SK-N-SH (cell line): ENCODE results near the gene KLHL8. TPM values are rescaled to one million over a fixed set of nuclear protein-coding genes. Genes with fewer than 3 reads are reported as not detected.
A peak's percentile ranks its signal among the peaks of the same experiment; 100 is the strongest.

Experiments
- CTCF ChIA-PET: fragments of 300-600, 350-600 bp; formaldehyde crosslinking; extraction: SDS; loops from one replicate; lab custom pipeline; 2021; lab: Yijun Ruan, JAX
- POLR2A ChIA-PET: fragments of 350-600 bp; sonication (Branson Sonifier 250); formaldehyde crosslinking; extraction: SDS; loops from one replicate; lab custom pipeline; 2020; ENCODE audit warnings: antibody characterized with exemption, inconsistent platforms; lab: Yijun Ruan, JAX
- DNase-seq: peaks from one replicate; pipeline ENCODE4 v3.0.0; 2012
- H2AFZ ChIP-seq: fragments of 200-600 bp; sonication (generic); 2 replicates; pipeline ENCODE4 v1.8.1; 2016; ENCODE audit warnings: antibody characterized with exemption, mild to moderate bottlenecking, low read depth
- H3F3A ChIP-seq: fragments of 200-600 bp; sonication (generic); replicated peaks from 2 replicates; pipeline ENCODE3; 2016; ENCODE audit warnings: antibody characterized with exemption, mild to moderate bottlenecking; ENCODE audit not compliant: insufficient read depth
- H3K27ac ChIP-seq, 2 experiments: fragments of 200-500 bp in 1 of 2; fragments of 200-600 bp in 1 of 2; sonication (Bioruptor generic) in 1 of 2; sonication (generic), shearing (Covaris generic) in 1 of 2; 2 replicates each; pipeline versions ENCODE4 v1.5.1 to v1.6.1; 2014 to 2016; ENCODE audit warnings: low read depth in 2 of 2, inconsistent platforms in 1 of 2, low read length in 1 of 2, mild to moderate bottlenecking in 1 of 2, mixed read lengths in 1 of 2
- H3K27me3 ChIP-seq: fragments of 200-600 bp; sonication (generic), shearing (Covaris generic); 2 replicates; pipeline ENCODE4 v1.6.1; 2016; ENCODE audit warnings: mixed run types; ENCODE audit not compliant: insufficient read depth
- H3K36me3 ChIP-seq, 2 experiments: fragments of 200-500 bp in 1 of 2; fragments of 200-600 bp in 1 of 2; sonication (Bioruptor generic) in 1 of 2; sonication (generic) in 1 of 2; replicated peaks in 1 of 2; 2 replicates each; pipeline versions ENCODE3 to v1.5.1; 2014 to 2016; ENCODE audit warnings: low read length in 1 of 2, mild to moderate bottlenecking in 1 of 2; ENCODE audit not compliant: insufficient read depth in 2 of 2, control insufficient read depth in 1 of 2
- H3K4me1 ChIP-seq, 2 experiments: fragments of 200-500 bp in 1 of 2; fragments of 200-600 bp in 1 of 2; sonication (Bioruptor generic) in 1 of 2; sonication (generic), shearing (Covaris generic) in 1 of 2; 2 replicates each; pipeline versions ENCODE4 v1.5.1 to v1.6.1; 2014 to 2016; ENCODE audit warnings: low read depth in 1 of 2, low read length in 1 of 2, mixed run types in 1 of 2; ENCODE audit not compliant: insufficient read depth in 2 of 2, control insufficient read depth in 1 of 2
- H3K4me2 ChIP-seq: fragments of 200-600 bp; sonication (generic), shearing (Covaris generic); 2 replicates; pipeline ENCODE4 v1.6.1; 2017; ENCODE audit warnings: mixed run types
- H3K4me3 ChIP-seq, 2 experiments: fragments of 200-500 bp in 1 of 2; fragments of 200-600 bp in 1 of 2; sonication (Bioruptor generic) in 1 of 2; sonication (generic), shearing (Covaris generic) in 1 of 2; 2 replicates each; pipeline versions ENCODE4 v1.5.1 to v1.8.1; 2014 to 2016; ENCODE audit warnings: low read depth in 2 of 2, inconsistent platforms in 1 of 2, low read length in 1 of 2, mild to moderate bottlenecking in 1 of 2, mixed read lengths in 1 of 2, moderate library complexity in 1 of 2
- H3K79me2 ChIP-seq: fragments of 200-600 bp; sonication (generic); 2 replicates; pipeline ENCODE4 v1.8.1; 2017; ENCODE audit warnings: mild to moderate bottlenecking; ENCODE audit not compliant: insufficient read depth
- H3K9ac ChIP-seq: fragments of 200-600 bp; sonication (generic); 2 replicates; pipeline ENCODE4 v1.6.1; 2017; ENCODE audit warnings: mixed run types
- H3K9me2 ChIP-seq: fragments of 200-600 bp; sonication (generic); 2 replicates; pipeline ENCODE4 v1.6.1; 2017; ENCODE audit warnings: mixed run types
- H3K9me3 ChIP-seq: fragments of 200-600 bp; sonication (generic); 2 replicates; pipeline ENCODE4 v1.6.1; 2017; ENCODE audit warnings: mixed run types, mild to moderate bottlenecking, moderate library complexity
- H4K20me1 ChIP-seq: fragments of 200-600 bp; sonication (generic); 2 replicates; pipeline ENCODE4 v1.6.1; 2017; ENCODE audit warnings: mild to moderate bottlenecking, mixed run types; ENCODE audit not compliant: insufficient read depth
- EP300 ChIP-seq, 2 experiments: IDR thresholded peaks; 2 replicates each; pipeline versions ENCODE4 v1.4.0 to v1.6.1; 2012; ENCODE audit warnings: borderline replicate concordance in 1 of 2, low read depth in 1 of 2, low read length in 1 of 2
- EZH2phosphoT487 ChIP-seq: fragments of 200-600 bp; sonication (generic); IDR thresholded peaks from 2 replicates; pipeline ENCODE4 v1.6.1; 2017; ENCODE audit warnings: low read depth, mixed run types, mild to moderate bottlenecking, antibody characterized with exemption, moderate library complexity, borderline replicate concordance
- FOSL2 ChIP-seq: IDR thresholded peaks from 2 replicates; pipeline ENCODE4 v1.4.0; 2012; ENCODE audit warnings: low read depth, mild to moderate bottlenecking, moderate library complexity, borderline replicate concordance
- FOXM1 ChIP-seq: IDR thresholded peaks from 2 replicates; pipeline ENCODE4 v1.4.0; 2012; ENCODE audit warnings: low read depth, mild to moderate bottlenecking
- GATA2 ChIP-seq: sonication (generic); formaldehyde crosslinking; IDR thresholded peaks from 2 replicates; pipeline ENCODE4 v1.5.0; 2020; ENCODE audit warnings: mild to moderate bottlenecking, missing genetic modification reagents
- JUND ChIP-seq: IDR thresholded peaks from 2 replicates; pipeline ENCODE4 v1.4.0; 2012
- MXI1 ChIP-seq: IDR thresholded peaks from 2 replicates; pipeline ENCODE4 v1.6.1; 2012; ENCODE audit warnings: mild to moderate bottlenecking, low read depth, low read length, improper control_type of control experiment
- SMC3 ChIP-seq: IDR thresholded peaks from 2 replicates; pipeline ENCODE4 v1.6.1; 2012; ENCODE audit warnings: low read depth, low read length, improper control_type of control experiment
- TCF12 ChIP-seq: IDR thresholded peaks from 2 replicates; pipeline ENCODE4 v1.4.0; 2012
- YY1 ChIP-seq: IDR thresholded peaks from 2 replicates; pipeline ENCODE4 v1.4.0; 2012; ENCODE audit warnings: low read depth, mild to moderate bottlenecking
- WGBS: methylation state at CpG from one replicate; pipeline ENCODE4 v1.1.6; 2017; ENCODE audit warnings: low lambda C conversion rate; 5-methylcytosine and 5-hydroxymethylcytosine counted together
- polyA plus RNA-seq, 3 experiments: library from polyadenylated mRNA; depleted of rRNA; stranded (reverse); fragments of >200 nt; gene quantifications; 2 replicates each; pipeline ENCODE4 v1.2.3, GENCODE V29; 2012
- TF ChIP-seq, protein P1 (sequence below): IDR thresholded peaks from 2 replicates; pipeline ENCODE4 v1.4.0; 2012; ENCODE audit warnings: low read depth, borderline replicate concordance
- TF ChIP-seq, protein P2 (sequence below): IDR thresholded peaks from 2 replicates; pipeline ENCODE4 v1.6.1; 2012; ENCODE audit warnings: mild to moderate bottlenecking, low read depth, low read length, moderate library complexity
- TF ChIP-seq, protein P3 (sequence below): fragments of 150-350 bp; IDR thresholded peaks from 2 replicates; pipeline ENCODE4 v1.6.1; 2017; ENCODE audit warnings: antibody characterized with exemption, low read length, low read depth, borderline replicate concordance
- TF ChIP-seq, protein P4 (sequence below): IDR thresholded peaks from 2 replicates; pipeline ENCODE4 v1.4.0; 2012; ENCODE audit warnings: low read depth, borderline replicate concordance
- TF ChIP-seq, protein P5 (sequence below): fragments of 150-350 bp; IDR thresholded peaks from 2 replicates; pipeline ENCODE4 v1.6.1; 2016; ENCODE audit warnings: mild to moderate bottlenecking, low read depth, low read length
- TF ChIP-seq, protein P6 (sequence below): IDR thresholded peaks from 2 replicates; pipeline ENCODE4 v1.4.0; 2012; ENCODE audit warnings: low read depth

The KLHL8 gene
- polyA plus RNA-seq, 1 of the 3 experiments (the other 2 are of a cell fraction) = 2.4 TPM

DNA sequence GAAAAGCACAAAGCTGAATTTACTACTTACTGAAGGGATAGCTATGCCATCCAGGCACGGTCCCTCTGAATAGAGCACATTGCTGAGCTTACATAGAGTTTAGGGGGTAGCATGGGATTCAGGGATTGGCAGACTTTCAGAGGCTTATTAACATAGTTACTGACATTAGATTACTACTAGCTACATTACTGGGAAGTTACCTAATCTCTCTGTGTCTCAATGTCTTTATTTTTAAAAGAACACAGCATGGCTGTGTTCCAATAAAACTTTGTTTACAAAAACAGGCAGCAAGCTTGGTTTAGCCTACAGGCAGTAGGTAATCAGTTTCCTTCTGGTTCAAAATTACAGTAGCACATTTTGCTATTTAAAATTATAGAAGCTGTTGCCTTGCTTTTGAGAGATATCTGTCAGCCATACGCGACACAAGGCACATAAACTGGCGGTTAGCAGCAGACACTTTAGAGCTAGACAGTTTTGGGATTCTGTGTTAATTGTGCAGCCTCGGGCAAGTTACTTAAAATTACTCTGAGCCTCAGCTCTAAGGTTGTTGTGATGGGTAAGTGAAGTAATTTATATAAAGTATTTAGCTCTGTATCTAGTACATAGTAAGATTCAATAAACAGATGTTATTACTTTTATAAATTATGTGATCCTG lies 6.9 kb downstream of the KLHL8 start:
- POLR2A ChIA-PET = no interaction called here
- TF ChIP-seq EP300 (IDR thresholded peaks at IDR 0.05; ENCODE audit: borderline replicate concordance in 1 of 2, low read depth in 1 of 2, low read length in 1 of 2) (peak in 1 of 2 experiments; percentile 31; a peak in 1 of 4 replicates), YY1 (no peak)
- no peak overlapping the region for H3K4me2 ChIP-seq

DNA sequence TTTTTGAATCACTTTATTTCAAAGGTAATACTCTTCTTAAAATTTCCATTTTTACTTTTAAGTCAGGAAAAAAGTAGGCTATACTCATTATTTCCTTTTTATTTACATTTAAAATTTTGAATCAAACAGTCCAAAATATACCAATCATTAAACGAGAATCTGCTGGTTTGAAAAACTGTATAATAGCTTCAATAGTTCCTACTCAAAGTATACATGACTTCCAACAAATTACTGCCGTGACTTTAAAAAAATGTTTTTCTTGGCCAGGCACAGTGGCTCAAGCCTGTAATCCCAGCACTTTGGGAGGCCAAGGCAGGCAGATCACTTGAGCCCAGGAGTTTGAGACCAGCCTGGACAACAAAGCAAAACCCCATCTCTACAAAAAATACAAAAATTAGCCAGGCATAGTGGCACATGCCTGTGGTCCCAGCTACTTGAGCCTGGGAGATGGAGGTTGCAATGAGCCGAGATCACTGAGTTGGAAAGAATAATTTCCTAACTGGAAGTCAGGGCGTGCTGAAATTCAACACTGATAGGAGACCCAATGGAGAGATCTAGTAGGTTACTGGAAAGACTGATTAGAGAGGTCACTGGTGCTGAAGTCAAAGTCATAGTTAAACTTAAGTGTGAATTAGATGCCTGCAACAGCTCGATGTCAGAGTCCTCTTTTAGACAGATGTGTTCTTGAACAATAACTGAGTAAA lies 9.0 kb downstream of the KLHL8 start:
- no peaks in the 10 kb centered on the region for H3K9me3 ChIP-seq
- H3K27ac ChIP-seq = no peak overlapping the region
- no peaks in the 10 kb centered on the region for H3K9me2 ChIP-seq
- WGBS = 95% methylated on average over 5 of the region's 5 CpGs
- H3K4me3 ChIP-seq = no peak overlapping the region
- H3K4me1 ChIP-seq = peaks cover 0 to 4% of the 10 kb centered on the region in 2 experiments; a peak in 2 of 4 replicates
- no peak overlapping the region for H3K4me2 ChIP-seq
- H3K36me3 ChIP-seq = no peaks in the 10 kb centered on the region
- H2AFZ ChIP-seq = no peak overlapping the region
- DNase-seq = no peak
- H3K27me3 ChIP-seq = no peaks in the 10 kb centered on the region
- no peak overlapping the region for H3K9ac ChIP-seq
- peaks cover 7% of the 10 kb centered on the region for H3F3A ChIP-seq
- CTCF ChIA-PET = interaction anchor here (1.2 kb wide), 1 partner anchor 289 kb away, joined by 3 read pairs; no protein-coding TSS in a partner anchor
- peaks cover 28% of the 10 kb centered on the region for H3K79me2 ChIP-seq
- POLR2A ChIA-PET = no interaction called here
- H4K20me1 ChIP-seq = no peaks in the 10 kb centered on the region
- TF ChIP-seq SMC3 (no peak), FOXM1 (no peak), GATA2 (no peak), MXI1 (no peak), FOSL2 (no peak), TCF12 (no peak), JUND (no peak), EZH2phosphoT487 (no peak)
- TF ChIP-seq, protein P1, sequence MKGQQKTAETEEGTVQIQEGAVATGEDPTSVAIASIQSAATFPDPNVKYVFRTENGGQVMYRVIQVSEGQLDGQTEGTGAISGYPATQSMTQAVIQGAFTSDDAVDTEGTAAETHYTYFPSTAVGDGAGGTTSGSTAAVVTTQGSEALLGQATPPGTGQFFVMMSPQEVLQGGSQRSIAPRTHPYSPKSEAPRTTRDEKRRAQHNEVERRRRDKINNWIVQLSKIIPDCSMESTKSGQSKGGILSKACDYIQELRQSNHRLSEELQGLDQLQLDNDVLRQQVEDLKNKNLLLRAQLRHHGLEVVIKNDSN = no peak
- TF ChIP-seq, protein P2, sequence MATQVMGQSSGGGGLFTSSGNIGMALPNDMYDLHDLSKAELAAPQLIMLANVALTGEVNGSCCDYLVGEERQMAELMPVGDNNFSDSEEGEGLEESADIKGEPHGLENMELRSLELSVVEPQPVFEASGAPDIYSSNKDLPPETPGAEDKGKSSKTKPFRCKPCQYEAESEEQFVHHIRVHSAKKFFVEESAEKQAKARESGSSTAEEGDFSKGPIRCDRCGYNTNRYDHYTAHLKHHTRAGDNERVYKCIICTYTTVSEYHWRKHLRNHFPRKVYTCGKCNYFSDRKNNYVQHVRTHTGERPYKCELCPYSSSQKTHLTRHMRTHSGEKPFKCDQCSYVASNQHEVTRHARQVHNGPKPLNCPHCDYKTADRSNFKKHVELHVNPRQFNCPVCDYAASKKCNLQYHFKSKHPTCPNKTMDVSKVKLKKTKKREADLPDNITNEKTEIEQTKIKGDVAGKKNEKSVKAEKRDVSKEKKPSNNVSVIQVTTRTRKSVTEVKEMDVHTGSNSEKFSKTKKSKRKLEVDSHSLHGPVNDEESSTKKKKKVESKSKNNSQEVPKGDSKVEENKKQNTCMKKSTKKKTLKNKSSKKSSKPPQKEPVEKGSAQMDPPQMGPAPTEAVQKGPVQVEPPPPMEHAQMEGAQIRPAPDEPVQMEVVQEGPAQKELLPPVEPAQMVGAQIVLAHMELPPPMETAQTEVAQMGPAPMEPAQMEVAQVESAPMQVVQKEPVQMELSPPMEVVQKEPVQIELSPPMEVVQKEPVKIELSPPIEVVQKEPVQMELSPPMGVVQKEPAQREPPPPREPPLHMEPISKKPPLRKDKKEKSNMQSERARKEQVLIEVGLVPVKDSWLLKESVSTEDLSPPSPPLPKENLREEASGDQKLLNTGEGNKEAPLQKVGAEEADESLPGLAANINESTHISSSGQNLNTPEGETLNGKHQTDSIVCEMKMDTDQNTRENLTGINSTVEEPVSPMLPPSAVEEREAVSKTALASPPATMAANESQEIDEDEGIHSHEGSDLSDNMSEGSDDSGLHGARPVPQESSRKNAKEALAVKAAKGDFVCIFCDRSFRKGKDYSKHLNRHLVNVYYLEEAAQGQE = no peak
- TF ChIP-seq, protein P3, sequence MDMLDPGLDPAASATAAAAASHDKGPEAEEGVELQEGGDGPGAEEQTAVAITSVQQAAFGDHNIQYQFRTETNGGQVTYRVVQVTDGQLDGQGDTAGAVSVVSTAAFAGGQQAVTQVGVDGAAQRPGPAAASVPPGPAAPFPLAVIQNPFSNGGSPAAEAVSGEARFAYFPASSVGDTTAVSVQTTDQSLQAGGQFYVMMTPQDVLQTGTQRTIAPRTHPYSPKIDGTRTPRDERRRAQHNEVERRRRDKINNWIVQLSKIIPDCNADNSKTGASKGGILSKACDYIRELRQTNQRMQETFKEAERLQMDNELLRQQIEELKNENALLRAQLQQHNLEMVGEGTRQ = no peak
- TF ChIP-seq, protein P4, sequence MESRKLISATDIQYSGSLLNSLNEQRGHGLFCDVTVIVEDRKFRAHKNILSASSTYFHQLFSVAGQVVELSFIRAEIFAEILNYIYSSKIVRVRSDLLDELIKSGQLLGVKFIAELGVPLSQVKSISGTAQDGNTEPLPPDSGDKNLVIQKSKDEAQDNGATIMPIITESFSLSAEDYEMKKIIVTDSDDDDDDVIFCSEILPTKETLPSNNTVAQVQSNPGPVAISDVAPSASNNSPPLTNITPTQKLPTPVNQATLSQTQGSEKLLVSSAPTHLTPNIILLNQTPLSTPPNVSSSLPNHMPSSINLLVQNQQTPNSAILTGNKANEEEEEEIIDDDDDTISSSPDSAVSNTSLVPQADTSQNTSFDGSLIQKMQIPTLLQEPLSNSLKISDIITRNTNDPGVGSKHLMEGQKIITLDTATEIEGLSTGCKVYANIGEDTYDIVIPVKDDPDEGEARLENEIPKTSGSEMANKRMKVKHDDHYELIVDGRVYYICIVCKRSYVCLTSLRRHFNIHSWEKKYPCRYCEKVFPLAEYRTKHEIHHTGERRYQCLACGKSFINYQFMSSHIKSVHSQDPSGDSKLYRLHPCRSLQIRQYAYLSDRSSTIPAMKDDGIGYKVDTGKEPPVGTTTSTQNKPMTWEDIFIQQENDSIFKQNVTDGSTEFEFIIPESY = no peak
- TF ChIP-seq, protein P5, sequence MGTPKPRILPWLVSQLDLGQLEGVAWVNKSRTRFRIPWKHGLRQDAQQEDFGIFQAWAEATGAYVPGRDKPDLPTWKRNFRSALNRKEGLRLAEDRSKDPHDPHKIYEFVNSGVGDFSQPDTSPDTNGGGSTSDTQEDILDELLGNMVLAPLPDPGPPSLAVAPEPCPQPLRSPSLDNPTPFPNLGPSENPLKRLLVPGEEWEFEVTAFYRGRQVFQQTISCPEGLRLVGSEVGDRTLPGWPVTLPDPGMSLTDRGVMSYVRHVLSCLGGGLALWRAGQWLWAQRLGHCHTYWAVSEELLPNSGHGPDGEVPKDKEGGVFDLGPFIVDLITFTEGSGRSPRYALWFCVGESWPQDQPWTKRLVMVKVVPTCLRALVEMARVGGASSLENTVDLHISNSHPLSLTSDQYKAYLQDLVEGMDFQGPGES = no peak
- TF ChIP-seq, protein P6, sequence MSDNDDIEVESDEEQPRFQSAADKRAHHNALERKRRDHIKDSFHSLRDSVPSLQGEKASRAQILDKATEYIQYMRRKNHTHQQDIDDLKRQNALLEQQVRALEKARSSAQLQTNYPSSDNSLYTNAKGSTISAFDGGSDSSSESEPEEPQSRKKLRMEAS = no peak

More for the DNA sequence above, 6.9 kb downstream of the KLHL8 start:
- Histone ChIP-seq H3K27me3 (no peaks in the 10 kb centered on the region), H3K36me3 (no peaks in the 10 kb centered on the region), H3K9me3 (no peaks in the 10 kb centered on the region), H4K20me1 (no peaks in the 10 kb centered on the region), H3K4me1 (peaks cover 0 to 4% of the 10 kb centered on the region in 2 experiments; a peak in 2 of 4 replicates), H3F3A (peaks cover 11% of the 10 kb centered on the region), H2AFZ (no peak overlapping the region), H3K9me2 (no peaks in the 10 kb centered on the region), H3K79me2 (peaks cover 50% of the 10 kb centered on the region), H3K27ac (peak overlapping the region in 1 of 2 experiments; percentile 82; a peak in 2 of 4 replicates), H3K9ac (no peak overlapping the region), H3K4me3 (no peak overlapping the region)
- DNase-seq = peak; percentile 36
- CTCF ChIA-PET = interaction anchor here (1.1 to 1.6 kb wide), 2 partner anchors 22 to 63 kb away, joined by 3 to 6 read pairs; no protein-coding TSS in a partner anchor
- WGBS = 71% methylated on average over 5 of the region's 5 CpGs
